Tibial nerve (tissue), 4 donors: ENCODE data around the gene VASP. TPM values are rescaled to one million over a fixed set of nuclear protein-coding genes. Genes with fewer than 3 reads are reported as not detected.

Source experiments
- DNase-seq, 2 donors: peaks; one replicate each; pipeline ENCODE4 v3.0.0-alpha.2; 2019; ENCODE audit warnings: low spot score in 2 of 2
- H3K27ac ChIP-seq, 4 donors: fragments of 200-600 bp; sonication (generic) in 3 of 4; one replicate each; pipeline ENCODE4 v1.5.1; 2017 to 2019; ENCODE audit warnings: mild to moderate bottlenecking in 1 of 4
- H3K27me3 ChIP-seq, 2 donors: fragments of 200-600 bp; sonication (generic) in 1 of 2; one replicate each; pipeline versions ENCODE4 v1.5.1 to v1.6.0; 2017 to 2019
- H3K36me3 ChIP-seq, 3 donors: fragments of 200-600 bp; sonication (generic); one replicate each; pipeline ENCODE4 v1.5.1; 2018 to 2019
- H3K4me1 ChIP-seq, 4 donors: fragments of 200-600 bp; sonication (generic) in 3 of 4; one replicate each; pipeline ENCODE4 v1.5.1; 2017 to 2019
- H3K4me3 ChIP-seq, 4 donors: fragments of 200-600 bp; sonication (generic) in 3 of 4; one replicate each; pipeline ENCODE4 v1.5.1; 2017 to 2019; ENCODE audit warnings: mild to moderate bottlenecking in 1 of 4, moderate library complexity in 1 of 4
- H3K9me3 ChIP-seq, 4 donors: fragments of 200-600 bp; sonication (generic) in 3 of 4; one replicate each; pipeline ENCODE4 v1.5.1; 2017 to 2019
- EP300 ChIP-seq, 2 donors: sonication (generic); formaldehyde crosslinking; IDR thresholded peaks; one replicate each; pipeline ENCODE4 v1.6.1; 2017; ENCODE audit warnings: antibody characterized with exemption in 2 of 2, mild to moderate bottlenecking in 1 of 2
- POLR2A ChIP-seq, 2 donors: fragments of 450-650 bp; IDR thresholded peaks; one replicate each; pipeline ENCODE4 v1.6.1; 2017; ENCODE audit warnings: antibody characterized with exemption in 2 of 2, mild to moderate bottlenecking in 2 of 2, moderate library complexity in 2 of 2
- WGBS, 2 donors: methylation state at CpG; one replicate each; pipeline ENCODE4 v1.1.5; 2018; 5-methylcytosine and 5-hydroxymethylcytosine counted together
- total RNA-seq, 4 donors: library from RNA; depleted of rRNA; stranded (reverse); fragments of >200 nt; gene quantifications; one replicate each; pipeline ENCODE4 v1.1.0, GENCODE V29; 2016
- TF ChIP-seq, protein P1 (sequence below), 5 experiments: fragments of 200-600 bp in 3 of 5; fragments of 450-650 bp in 2 of 5; sonication (generic) in 3 of 5; IDR thresholded peaks; one replicate each; pipeline ENCODE4 v1.5.1; 2016 to 2019; ENCODE audit warnings: antibody characterized with exemption in 5 of 5, mild to moderate bottlenecking in 3 of 5, moderate library complexity in 2 of 5

The VASP gene
- total RNA-seq, 4 donors from 2014 or later = 39.1 to 74.4 (median 59.2) TPM

DNA sequence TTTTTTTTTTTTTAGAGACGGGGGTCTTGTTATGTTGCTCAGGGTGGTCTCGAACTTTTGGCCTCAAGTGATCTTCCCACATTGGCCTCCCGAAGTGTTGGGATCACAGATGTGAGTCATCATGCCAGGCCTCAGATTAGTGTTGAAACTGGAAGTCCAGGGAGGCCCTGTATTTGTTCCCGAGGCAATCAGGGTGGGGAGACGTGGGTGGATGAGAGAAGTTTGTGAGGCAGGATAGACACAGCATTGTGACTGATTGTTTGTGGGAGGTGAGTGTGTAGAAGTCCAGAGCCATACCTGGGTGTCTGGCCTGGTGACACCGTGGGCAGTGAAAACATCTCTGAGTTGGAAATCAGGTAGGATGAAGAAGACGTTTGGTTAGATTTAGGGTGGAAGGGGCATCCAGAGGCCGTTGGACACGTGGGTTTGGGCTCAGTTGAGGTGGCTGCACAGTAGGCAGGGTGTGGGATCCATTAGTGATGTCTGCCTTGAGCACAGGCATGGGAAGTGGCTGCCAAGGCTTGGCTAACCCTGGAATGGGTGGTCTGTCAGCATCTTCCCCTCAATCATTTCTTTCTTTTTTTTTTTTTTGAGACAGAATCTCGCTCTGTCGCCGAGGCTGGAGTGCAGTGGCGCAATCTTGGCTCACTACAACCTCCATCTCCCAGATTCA, 22.9 kb upstream of the VASP start:
- no peak for TF ChIP-seq EP300 (IDR thresholded peaks at IDR 0.05)
- TF ChIP-seq, protein P1, sequence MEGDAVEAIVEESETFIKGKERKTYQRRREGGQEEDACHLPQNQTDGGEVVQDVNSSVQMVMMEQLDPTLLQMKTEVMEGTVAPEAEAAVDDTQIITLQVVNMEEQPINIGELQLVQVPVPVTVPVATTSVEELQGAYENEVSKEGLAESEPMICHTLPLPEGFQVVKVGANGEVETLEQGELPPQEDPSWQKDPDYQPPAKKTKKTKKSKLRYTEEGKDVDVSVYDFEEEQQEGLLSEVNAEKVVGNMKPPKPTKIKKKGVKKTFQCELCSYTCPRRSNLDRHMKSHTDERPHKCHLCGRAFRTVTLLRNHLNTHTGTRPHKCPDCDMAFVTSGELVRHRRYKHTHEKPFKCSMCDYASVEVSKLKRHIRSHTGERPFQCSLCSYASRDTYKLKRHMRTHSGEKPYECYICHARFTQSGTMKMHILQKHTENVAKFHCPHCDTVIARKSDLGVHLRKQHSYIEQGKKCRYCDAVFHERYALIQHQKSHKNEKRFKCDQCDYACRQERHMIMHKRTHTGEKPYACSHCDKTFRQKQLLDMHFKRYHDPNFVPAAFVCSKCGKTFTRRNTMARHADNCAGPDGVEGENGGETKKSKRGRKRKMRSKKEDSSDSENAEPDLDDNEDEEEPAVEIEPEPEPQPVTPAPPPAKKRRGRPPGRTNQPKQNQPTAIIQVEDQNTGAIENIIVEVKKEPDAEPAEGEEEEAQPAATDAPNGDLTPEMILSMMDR (IDR thresholded peaks at IDR 0.05) = no peak
- no peak for TF ChIP-seq POLR2A (IDR thresholded peaks at IDR 0.05)
- WGBS, 2 donors = 74% methylated on average over 13 of the region's 13 CpGs
- H3K4me1 ChIP-seq = peaks cover 0 to 10% (median 0%) of the 10 kb centered on the region in 4 donors
- no peak for DNase-seq
- no peaks in the 10 kb centered on the region for H3K9me3 ChIP-seq
- no peaks in the 10 kb centered on the region for H3K36me3 ChIP-seq
- H3K27me3 ChIP-seq = no peaks in the 10 kb centered on the region
- no peak overlapping the region for H3K27ac ChIP-seq
- no peak overlapping the region for H3K4me3 ChIP-seq

- peaks cover 0 to 10% (median 0%) of the 10 kb centered on the region in 4 donors for H3K4me1 ChIP-seq
- peak overlapping the region; percentile 6 to 84 (median 54) for H3K27ac ChIP-seq
- DNase-seq = peak; percentile 98 to 99
- H3K9me3 ChIP-seq = no peaks in the 10 kb centered on the region
- 1% methylated on average over 25 to 28 of the region's 35 CpGs for WGBS, 2 donors
- no peak for TF ChIP-seq POLR2A (IDR thresholded peaks at IDR 0.05)
- TF ChIP-seq, protein P1 (IDR thresholded peaks at IDR 0.05) = peak; percentile 81 to 88 (median 86)
- TF ChIP-seq EP300 (IDR thresholded peaks at IDR 0.05) = peak in 1 of 2 donors; percentile 58
- peak overlapping the region; percentile 46 to 87 (median 56) for H3K4me3 ChIP-seq
- no peaks in the 10 kb centered on the region for H3K36me3 ChIP-seq
- H3K27me3 ChIP-seq = no peaks in the 10 kb centered on the region
Observed at GRCh38 chr19:45485305-45486077, 21.8 kb upstream of the VASP start.

- 85 to 91% methylated on average over 14 to 15 of the region's 15 CpGs for WGBS, 2 donors
- H3K27me3 ChIP-seq = peaks cover 0 to 13% of the 10 kb centered on the region in 2 donors
- no peaks in the 10 kb centered on the region for H3K36me3 ChIP-seq
- H3K4me1 ChIP-seq = peaks cover 0 to 26% (median 4%) of the 10 kb centered on the region in 4 donors
- TF ChIP-seq EP300 (IDR thresholded peaks at IDR 0.05) (no peak), POLR2A (IDR thresholded peaks at IDR 0.05) (no peak)
- TF ChIP-seq, protein P1 (IDR thresholded peaks at IDR 0.05) = no peak
- no peaks in the 10 kb centered on the region for H3K9me3 ChIP-seq
- H3K4me3 ChIP-seq = no peak overlapping the region
- no peak for DNase-seq
- no peak overlapping the region for H3K27ac ChIP-seq
Observed at GRCh38 chr19:45488708-45489107, 18.6 kb upstream of the VASP start.

DNA sequence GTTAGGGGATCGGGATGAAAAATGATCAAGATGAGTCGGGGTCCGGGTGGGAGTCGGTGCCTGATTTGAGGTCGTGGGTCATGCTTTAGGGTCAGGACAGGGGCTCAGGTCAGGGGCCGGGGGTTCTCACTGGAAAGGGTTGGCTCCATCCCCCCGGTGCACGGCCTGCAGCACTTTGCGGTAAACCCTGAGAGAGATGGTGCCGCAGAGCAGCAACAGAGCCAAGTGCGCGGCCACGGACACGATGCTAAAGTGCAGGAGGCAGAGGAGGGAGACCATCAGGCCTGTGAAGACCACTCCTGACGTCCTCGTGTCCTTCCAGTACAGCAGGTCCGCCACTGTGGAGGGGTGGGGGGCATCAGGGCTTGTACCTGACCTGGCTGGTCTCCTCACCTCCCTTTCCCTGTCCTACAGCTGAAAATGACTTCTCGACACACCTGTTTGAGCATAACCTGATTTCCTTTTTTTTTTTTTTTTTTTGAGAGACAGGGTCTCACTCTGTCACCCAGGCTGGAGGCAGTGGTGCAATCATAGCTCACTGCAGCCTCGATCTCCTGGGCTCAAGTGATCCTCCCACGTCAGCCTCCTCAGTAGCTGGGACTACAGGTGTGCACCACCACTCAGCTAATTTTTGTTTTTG, 17.9 kb upstream of the VASP start:
- TF ChIP-seq, protein P1 (IDR thresholded peaks at IDR 0.05) = no peak
- TF ChIP-seq POLR2A (IDR thresholded peaks at IDR 0.05) (no peak), EP300 (IDR thresholded peaks at IDR 0.05) (no peak)
- peaks cover 0 to 27% (median 4%) of the 10 kb centered on the region in 4 donors for H3K4me1 ChIP-seq
- H3K36me3 ChIP-seq = no peaks in the 10 kb centered on the region
- H3K27ac ChIP-seq = no peak overlapping the region
- no peak overlapping the region for H3K4me3 ChIP-seq
- 88 to 93% methylated on average over 20 of the region's 20 CpGs for WGBS, 2 donors
- peaks cover 0 to 19% of the 10 kb centered on the region in 2 donors for H3K27me3 ChIP-seq
- DNase-seq = no peak
- H3K9me3 ChIP-seq = no peaks in the 10 kb centered on the region
